Stimulated activated CD4-positive, alpha-beta T cell treated with anti-CD3 and anti-CD28 coated beads, Interleukin-12 subunit alpha, Interleukin-12 subunit beta, amount 100 ng/mL, for 48 hours (primary cell): ENCODE measurements around the gene SRPRB.

Source experiments
- DNase-seq, 3 donors: peaks; one replicate each; pipeline ENCODE4 v3.0.0-alpha.2; 2020; ENCODE audit warnings: low read depth in 2 of 3, low spot score in 1 of 3

SRPRB gene

DNA sequence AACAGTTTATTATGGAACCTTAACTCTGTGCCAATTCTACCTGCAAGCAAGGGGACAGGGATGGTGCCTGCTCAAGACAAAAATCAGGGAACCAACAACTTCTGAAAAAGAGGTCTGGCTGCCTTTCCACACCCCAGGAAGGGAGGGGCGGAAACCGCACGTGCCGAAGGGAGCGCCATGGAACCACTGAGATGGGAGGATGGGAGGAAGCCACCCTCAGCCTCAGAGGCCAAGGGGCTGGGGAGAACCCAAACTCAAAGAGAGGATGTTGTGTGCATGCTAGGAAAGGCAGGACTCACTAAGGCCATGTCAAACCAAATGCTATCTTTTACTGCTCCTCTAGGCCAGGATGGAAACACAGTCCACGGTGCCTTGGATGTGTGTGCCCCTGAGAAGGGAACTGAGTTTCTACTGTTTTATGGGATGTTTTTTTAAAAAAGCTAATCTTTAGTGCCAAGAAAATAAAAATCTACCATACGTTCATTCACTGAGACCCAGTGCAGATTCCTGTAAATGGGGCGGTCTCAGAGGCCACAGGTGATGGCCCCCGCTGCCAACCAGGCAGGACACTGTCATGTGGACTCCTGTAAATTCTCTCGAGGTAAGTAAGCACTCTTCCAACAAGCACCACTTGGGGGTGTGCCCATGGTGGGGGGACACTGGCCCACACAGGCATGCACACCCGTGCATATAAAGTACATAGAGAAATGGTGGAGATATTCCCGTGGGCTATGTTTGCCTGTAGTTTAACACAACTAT is 20.5 kb downstream of the SRPRB start:
- no peak for DNase-seq

DNA sequence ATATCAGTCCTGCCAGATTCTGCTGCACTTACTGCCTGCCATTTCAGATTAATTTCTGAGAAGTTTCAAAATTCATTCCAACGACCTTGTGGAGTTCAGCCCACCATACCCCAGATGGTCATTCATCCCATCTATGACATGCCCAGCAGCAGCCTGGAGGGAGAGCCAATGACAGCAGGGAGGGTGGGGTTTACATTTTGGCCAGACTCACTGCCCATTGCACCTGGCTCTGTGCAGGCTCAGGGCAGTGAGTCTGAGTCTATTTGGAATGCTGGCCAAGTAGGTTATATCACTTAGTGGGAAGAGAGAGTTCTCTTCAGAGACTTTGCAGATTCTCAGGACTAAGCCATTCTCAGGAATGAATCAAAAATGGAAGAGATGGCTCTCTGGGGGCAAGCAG is 21.5 kb downstream of the SRPRB start:
- DNase-seq: no peak

DNA sequence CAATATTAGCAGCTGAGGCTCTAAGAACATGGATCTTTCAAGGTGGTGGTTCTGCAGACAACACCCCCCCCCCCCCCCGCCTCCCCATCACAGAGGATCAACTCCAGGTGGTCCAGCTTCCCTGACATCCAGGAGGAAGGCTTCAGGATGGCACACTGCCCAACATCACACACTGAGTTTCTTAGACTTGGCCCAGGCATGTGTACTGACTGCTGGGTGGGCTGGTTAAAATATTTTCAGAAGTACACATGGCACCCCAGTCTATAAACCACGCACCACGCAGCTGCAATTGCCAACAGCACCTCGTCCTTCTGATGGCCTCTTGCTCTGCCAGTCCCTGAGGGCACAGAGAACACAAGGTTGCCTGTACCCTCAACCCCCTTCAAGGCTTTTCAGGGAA is 22.1 kb downstream of the SRPRB start:
- DNase-seq: no peak

GRCh38 chr3:133828576-133829309 is 23.1 kb downstream of the SRPRB start:
- no peak for DNase-seq

DNA sequence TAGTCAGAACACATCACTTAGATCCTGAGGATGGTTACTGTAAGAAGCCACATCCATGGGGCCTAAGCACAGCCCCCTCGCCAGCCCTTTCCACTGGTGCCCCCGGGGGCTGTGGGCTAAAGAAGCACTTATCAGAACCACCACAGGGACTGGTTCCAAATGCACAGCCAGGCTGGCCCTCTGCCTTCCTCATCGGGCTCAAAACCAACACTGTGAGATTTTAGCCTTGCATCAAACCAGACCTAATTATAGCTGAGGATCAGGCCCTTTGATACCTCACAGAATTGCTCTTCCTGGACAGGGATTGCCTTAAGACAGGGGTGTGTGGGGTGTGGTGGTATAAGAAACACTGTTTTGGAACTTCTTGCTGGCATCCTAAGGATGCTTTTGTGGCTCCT is 23.7 kb downstream of the SRPRB start:
- no peak for DNase-seq

- DNase-seq: no peak
Observed at GRCh38 chr3:133830071-133830470, 24.5 kb downstream of the SRPRB start.

- DNase-seq: no peak
Observed at GRCh38 chr3:133831966-133832801, 26.6 kb downstream of the SRPRB start.

- no peak for DNase-seq
Observed at GRCh38 chr3:133832802-133833144, 27.2 kb downstream of the SRPRB start.

DNA sequence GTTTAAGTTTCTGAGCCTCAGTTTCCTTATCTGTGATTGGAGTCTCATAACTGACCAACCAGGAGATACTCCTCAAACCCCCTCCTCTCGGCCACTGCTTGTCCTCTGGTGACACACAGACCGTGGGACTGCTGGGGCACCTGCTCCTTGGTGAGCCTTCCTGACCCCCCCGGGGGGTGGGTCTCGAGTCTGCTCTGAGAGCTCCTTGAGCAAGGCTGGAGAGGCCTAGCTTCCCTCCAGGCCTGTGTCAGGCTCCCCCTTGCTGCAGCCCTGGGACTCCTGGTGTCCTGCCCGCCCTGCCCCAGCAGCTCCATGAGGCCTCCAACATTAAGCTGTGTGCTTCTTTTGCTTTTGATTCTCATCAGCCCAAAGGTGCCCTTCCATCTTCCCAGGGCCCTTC is 27.7 kb downstream of the SRPRB start:
- DNase-seq: no peak

DNA sequence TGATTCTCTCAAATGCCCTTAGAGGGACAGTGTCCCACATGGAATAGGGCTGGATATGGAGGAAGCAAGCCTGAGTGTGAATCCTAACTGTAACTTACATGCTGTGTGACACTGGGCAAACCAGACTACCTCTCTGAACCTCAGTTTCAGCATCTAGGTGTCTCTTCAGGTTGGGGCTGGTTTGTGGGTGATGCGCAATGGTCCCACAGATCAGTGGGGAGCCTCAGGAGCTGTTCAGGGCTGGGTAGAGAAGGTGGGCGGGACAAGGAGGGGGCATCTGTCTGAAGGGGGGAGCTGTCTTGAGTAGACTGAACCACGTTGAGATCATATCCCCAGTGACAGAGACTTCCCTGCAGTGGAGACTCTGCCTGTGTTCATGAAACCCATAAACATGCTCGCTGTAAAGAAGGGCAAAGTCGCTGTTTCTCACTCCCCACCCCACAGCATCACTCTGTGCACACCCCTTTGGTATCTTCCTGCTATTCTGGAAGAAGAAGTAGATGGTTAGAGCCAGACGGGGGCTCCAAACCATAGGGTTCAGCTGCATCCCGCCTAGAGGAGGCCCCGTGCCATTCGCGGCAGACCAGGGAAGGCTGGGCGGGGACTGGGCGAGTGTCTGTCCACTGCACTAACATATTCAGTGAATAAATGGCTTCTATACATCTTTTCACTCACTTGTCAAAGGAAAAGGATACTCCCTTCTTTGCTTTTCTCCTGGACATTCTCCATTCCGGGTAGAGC is 28.4 kb downstream of the SRPRB start:
- no peak for DNase-seq

DNA sequence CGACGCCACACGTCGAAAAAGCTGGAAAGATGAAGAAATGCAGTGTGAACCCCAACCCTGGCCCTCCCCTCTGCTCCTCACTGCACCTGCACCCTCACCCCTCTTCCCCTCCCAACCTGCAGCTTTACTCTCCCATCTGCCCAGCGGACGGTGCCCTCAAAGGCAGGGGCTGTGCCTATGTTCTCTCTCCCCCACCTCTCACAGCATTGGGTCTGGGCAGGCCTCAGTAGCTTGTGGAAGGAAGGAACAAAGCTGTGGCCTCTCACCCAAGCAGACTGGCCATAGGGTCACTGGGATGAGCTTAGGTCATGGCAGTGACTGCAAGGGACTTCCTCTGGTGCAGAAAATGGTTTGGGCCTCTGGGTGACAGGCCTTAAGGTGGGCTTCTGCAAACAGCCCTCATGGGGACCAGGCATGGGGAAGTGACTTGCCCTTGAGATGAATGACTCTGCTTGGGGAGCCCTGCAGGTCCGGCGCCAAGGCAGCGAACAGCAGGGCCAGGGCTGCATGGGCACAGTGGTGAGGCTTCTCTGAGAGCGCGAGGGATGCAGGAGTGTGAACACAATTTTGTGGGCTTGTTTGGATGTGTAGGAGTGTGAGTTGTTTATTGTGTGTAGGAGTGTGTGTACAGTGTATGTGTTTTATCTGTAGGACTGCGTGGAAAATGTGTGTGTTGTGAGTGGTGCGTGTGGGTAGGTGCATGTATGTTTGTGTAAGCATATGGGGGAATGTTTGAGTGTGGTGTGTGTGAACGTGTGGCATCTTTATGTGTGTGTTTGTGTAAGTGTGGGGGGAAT is 29.2 kb downstream of the SRPRB start:
- no peak for DNase-seq

DNA sequence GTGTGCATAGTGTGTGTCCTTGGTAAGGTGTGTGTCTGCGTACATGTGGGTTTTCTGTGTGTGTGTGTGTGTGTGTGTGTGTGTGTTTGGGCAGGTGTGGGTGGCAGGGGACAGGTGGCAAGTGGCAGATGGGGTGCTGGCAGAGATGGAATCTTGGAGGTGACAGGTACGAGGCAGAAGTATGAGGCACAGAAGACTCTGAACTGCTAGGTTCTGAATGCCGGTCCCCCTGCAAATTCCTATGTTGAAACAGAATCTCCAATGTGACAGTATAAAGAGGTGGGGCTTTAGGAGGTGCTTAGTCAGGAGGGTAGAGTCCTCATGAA is 29.8 kb downstream of the SRPRB start:
- no peak for DNase-seq

GRCh38 chr3:133835961-133836360 is 30.3 kb downstream of the SRPRB start:
- DNase-seq: no peak

GRCh38 chr3:133836497-133837158 is 31.0 kb downstream of the SRPRB start:
- DNase-seq: no peak

DNA sequence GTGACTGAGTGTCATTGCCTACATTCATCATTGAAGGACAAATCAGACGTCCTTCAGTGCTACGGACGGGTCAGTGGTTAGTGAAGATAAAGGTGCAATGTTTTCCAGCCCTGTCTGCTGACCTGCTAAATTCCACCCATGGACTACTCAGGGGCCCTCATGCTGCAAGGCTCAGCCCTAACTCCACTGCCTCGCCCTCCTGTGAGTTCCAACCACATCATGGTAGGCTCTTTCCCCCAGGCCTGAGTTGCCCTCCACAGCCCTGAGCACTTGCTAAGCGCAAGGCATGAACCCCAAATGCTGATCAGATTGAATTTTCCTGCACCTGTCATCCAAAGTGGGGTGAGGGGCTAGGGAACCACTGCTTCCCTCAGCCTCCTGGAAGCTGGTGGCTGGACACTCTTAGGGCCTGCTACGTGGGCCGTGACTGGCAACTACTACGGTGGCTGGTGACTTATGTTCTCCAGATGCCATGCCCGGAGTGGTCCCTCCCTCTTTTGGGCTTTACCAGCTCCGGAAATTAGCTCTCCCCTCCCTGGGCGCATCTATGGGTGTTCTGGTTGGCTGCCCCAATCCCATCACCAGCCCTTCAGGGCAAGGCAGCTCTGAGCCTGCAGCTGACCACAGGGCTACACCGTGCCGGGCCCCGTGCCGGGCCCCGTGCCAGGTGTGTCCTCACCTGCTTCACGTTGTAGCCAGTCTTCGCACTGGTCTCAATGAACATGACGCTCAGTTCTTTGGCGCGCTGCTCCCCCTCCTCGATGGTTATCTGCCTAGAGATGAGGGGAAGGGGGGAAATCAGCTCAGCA is 32.1 kb downstream of the SRPRB start:
- DNase-seq: no peak

DNA sequence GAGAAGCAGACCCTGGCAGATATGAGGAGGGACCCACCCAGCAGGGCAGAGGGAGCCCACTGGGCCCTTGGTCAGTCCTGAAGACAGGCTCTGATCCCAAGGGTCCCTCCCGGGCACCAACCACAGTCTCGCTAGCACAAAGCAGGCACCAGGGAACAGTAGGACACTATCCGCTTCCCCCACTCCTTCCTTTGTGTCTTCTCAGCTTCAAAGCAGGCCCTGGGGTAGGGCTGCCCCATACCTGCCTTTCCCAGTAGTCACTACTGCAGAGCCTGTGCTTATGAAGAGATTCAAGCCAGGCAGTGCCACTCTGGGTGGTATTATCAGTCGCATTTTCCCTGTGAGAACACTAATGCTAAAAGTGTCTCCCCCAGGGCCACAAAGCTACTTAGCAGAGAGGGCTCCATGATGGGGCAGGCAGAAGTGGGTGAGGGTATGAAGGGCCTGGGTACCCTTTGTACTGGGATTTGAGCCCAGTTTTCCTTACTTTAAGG is 32.7 kb downstream of the SRPRB start:
- DNase-seq: no peak

GRCh38 chr3:133838916-133839800 is 33.5 kb downstream of the SRPRB start:
- no peak for DNase-seq
